ENCODE data around the gene CCDC9B.

Gene CCDC9B

GRCh38 chr15:40320931-40321371 lies 19.8 kb downstream of the CCDC9B start:
- no peak overlapping the region for H3K4me3 ChIP-seq (ENCODE audit: insufficient read length, low read depth)
- no peaks in the 10 kb centered on the region for H3K9me3 ChIP-seq (ENCODE audit: insufficient read depth, low read length)
- peaks cover 4% of the 10 kb centered on the region for H3K27me3 ChIP-seq (ENCODE audit: insufficient read depth, insufficient read length)
- TF ChIP-seq YY1 (IDR thresholded peaks at IDR 0.05; ENCODE audit: insufficient read depth, insufficient read length) = no peak
- no peak for TF ChIP-seq SUZ12 (IDR thresholded peaks at IDR 0.05; ENCODE audit: extremely low read depth, insufficient read depth, insufficient read length)
- no peak for TF ChIP-seq ZNF274 (IDR thresholded peaks at IDR 0.05; ENCODE audit: low read depth, low read length)
- peaks cover 5% of the 10 kb centered on the region for H3K36me3 ChIP-seq (ENCODE audit: insufficient read depth, insufficient read length, low read length)
- H3K4me1 ChIP-seq (ENCODE audit: insufficient read depth, insufficient read length) = peaks cover 15% of the 10 kb centered on the region
- no peak for DNase-seq (ENCODE audit: low read depth, low spot score)
- no peak overlapping the region for H3K9ac ChIP-seq (ENCODE audit: insufficient read length, low read depth)

GRCh38 chr15:40320409-40320808 lies 20.3 kb downstream of the CCDC9B start:
- TF ChIP-seq SUZ12 (IDR thresholded peaks at IDR 0.05; ENCODE audit: extremely low read depth, insufficient read depth, insufficient read length) = no peak
- no peak for TF ChIP-seq ZNF274 (IDR thresholded peaks at IDR 0.05; ENCODE audit: low read depth, low read length)
- TF ChIP-seq YY1 (IDR thresholded peaks at IDR 0.05; ENCODE audit: insufficient read depth, insufficient read length) = no peak
- Histone ChIP-seq H3K4me1 (ENCODE audit: insufficient read depth, insufficient read length) (peaks cover 15% of the 10 kb centered on the region), H3K4me3 (ENCODE audit: insufficient read length, low read depth) (no peak overlapping the region), H3K36me3 (ENCODE audit: insufficient read depth, insufficient read length, low read length) (no peaks in the 10 kb centered on the region), H3K9ac (ENCODE audit: insufficient read length, low read depth) (no peak overlapping the region), H3K9me3 (ENCODE audit: insufficient read depth, low read length) (no peaks in the 10 kb centered on the region), H3K27me3 (ENCODE audit: insufficient read depth, insufficient read length) (peaks cover 4% of the 10 kb centered on the region)
- no peak for DNase-seq (ENCODE audit: low read depth, low spot score)

- H3K27me3 ChIP-seq (ENCODE audit: insufficient read depth, insufficient read length) = peaks cover 4% of the 10 kb centered on the region
- no peak for DNase-seq (ENCODE audit: low read depth, low spot score)
- H3K4me1 ChIP-seq (ENCODE audit: insufficient read depth, insufficient read length) = peaks cover 13% of the 10 kb centered on the region
- TF ChIP-seq ZNF274 (IDR thresholded peaks at IDR 0.05; ENCODE audit: low read depth, low read length) (no peak), YY1 (IDR thresholded peaks at IDR 0.05; ENCODE audit: insufficient read depth, insufficient read length) (no peak), SUZ12 (IDR thresholded peaks at IDR 0.05; ENCODE audit: extremely low read depth, insufficient read depth, insufficient read length) (no peak)
- no peak overlapping the region for H3K9ac ChIP-seq (ENCODE audit: insufficient read length, low read depth)
- no peak overlapping the region for H3K4me3 ChIP-seq (ENCODE audit: insufficient read length, low read depth)
- no peaks in the 10 kb centered on the region for H3K36me3 ChIP-seq (ENCODE audit: insufficient read depth, insufficient read length, low read length)
- no peaks in the 10 kb centered on the region for H3K9me3 ChIP-seq (ENCODE audit: insufficient read depth, low read length)
Measured at GRCh38 chr15:40317580-40317979, 23.2 kb downstream of the CCDC9B start.

GRCh38 chr15:40316931-40317330 lies 23.8 kb downstream of the CCDC9B start:
- H3K36me3 ChIP-seq (ENCODE audit: insufficient read depth, insufficient read length, low read length) = no peaks in the 10 kb centered on the region
- no peak for DNase-seq (ENCODE audit: low read depth, low spot score)
- H3K9ac ChIP-seq (ENCODE audit: insufficient read length, low read depth) = no peak overlapping the region
- no peak for TF ChIP-seq ZNF274 (IDR thresholded peaks at IDR 0.05; ENCODE audit: low read depth, low read length)
- no peak for TF ChIP-seq SUZ12 (IDR thresholded peaks at IDR 0.05; ENCODE audit: extremely low read depth, insufficient read depth, insufficient read length)
- no peak for TF ChIP-seq YY1 (IDR thresholded peaks at IDR 0.05; ENCODE audit: insufficient read depth, insufficient read length)
- H3K4me3 ChIP-seq (ENCODE audit: insufficient read length, low read depth) = no peak overlapping the region
- H3K4me1 ChIP-seq (ENCODE audit: insufficient read depth, insufficient read length) = peaks cover 8% of the 10 kb centered on the region
- no peaks in the 10 kb centered on the region for H3K9me3 ChIP-seq (ENCODE audit: insufficient read depth, low read length)
- H3K27me3 ChIP-seq (ENCODE audit: insufficient read depth, insufficient read length) = peaks cover 3% of the 10 kb centered on the region

- TF ChIP-seq SUZ12 (IDR thresholded peaks at IDR 0.05; ENCODE audit: extremely low read depth, insufficient read depth, insufficient read length) (no peak), ZNF274 (IDR thresholded peaks at IDR 0.05; ENCODE audit: low read depth, low read length) (no peak), YY1 (IDR thresholded peaks at IDR 0.05; ENCODE audit: insufficient read depth, insufficient read length) (no peak)
- no peak overlapping the region for H3K4me3 ChIP-seq (ENCODE audit: insufficient read length, low read depth)
- DNase-seq (ENCODE audit: low read depth, low spot score) = no peak
- H3K4me1 ChIP-seq (ENCODE audit: insufficient read depth, insufficient read length) = peaks cover 4% of the 10 kb centered on the region
- H3K9me3 ChIP-seq (ENCODE audit: insufficient read depth, low read length) = no peaks in the 10 kb centered on the region
- H3K27me3 ChIP-seq (ENCODE audit: insufficient read depth, insufficient read length) = peaks cover 4% of the 10 kb centered on the region
- H3K36me3 ChIP-seq (ENCODE audit: insufficient read depth, insufficient read length, low read length) = no peaks in the 10 kb centered on the region
- no peak overlapping the region for H3K9ac ChIP-seq (ENCODE audit: insufficient read length, low read depth)
Measured at GRCh38 chr15:40314723-40315276, 25.9 kb downstream of the CCDC9B start.

GRCh38 chr15:40313531-40314398 lies 27.0 kb downstream of the CCDC9B start:
- H3K27me3 ChIP-seq (ENCODE audit: insufficient read depth, insufficient read length) = peaks cover 4% of the 10 kb centered on the region
- no peak for TF ChIP-seq SUZ12 (IDR thresholded peaks at IDR 0.05; ENCODE audit: extremely low read depth, insufficient read depth, insufficient read length)
- no peak for TF ChIP-seq ZNF274 (IDR thresholded peaks at IDR 0.05; ENCODE audit: low read depth, low read length)
- no peak for TF ChIP-seq YY1 (IDR thresholded peaks at IDR 0.05; ENCODE audit: insufficient read depth, insufficient read length)
- H3K9ac ChIP-seq (ENCODE audit: insufficient read length, low read depth) = no peak overlapping the region
- no peaks in the 10 kb centered on the region for H3K9me3 ChIP-seq (ENCODE audit: insufficient read depth, low read length)
- peaks cover 9% of the 10 kb centered on the region for H3K4me1 ChIP-seq (ENCODE audit: insufficient read depth, insufficient read length)
- no peak overlapping the region for H3K4me3 ChIP-seq (ENCODE audit: insufficient read length, low read depth)
- DNase-seq (ENCODE audit: low read depth, low spot score) = no peak
- no peaks in the 10 kb centered on the region for H3K36me3 ChIP-seq (ENCODE audit: insufficient read depth, insufficient read length, low read length)
